ENCODE measurements around the gene TGIF1.

The TGIF1 gene

GRCh38 chr18:3447068-3447894 is 2.7 kb upstream of the TGIF1 start:
- peak overlapping the region; percentile 99 for H3K27ac Mint-ChIP-seq

GRCh38 chr18:3447895-3448837 is 1.8 kb upstream of the TGIF1 start:
- peaks cover 43% of the 10 kb centered on the region for H3K36me3 Mint-ChIP-seq (ENCODE audit: low read depth)
- intact Hi-C loops (cut with micrococcal nuclease), result loop anchor here (5.0 kb wide), 1 partner anchor 271 kb away; no protein-coding TSS in a partner anchor
- no peaks in the 10 kb centered on the region for H3K27me3 Mint-ChIP-seq
- H3K4me1 Mint-ChIP-seq (ENCODE audit: low read depth), result peaks cover 33% of the 10 kb centered on the region
- peak overlapping the region; percentile 90 for H3K4me3 Mint-ChIP-seq
- no peaks in the 10 kb centered on the region for H3K9me3 Mint-ChIP-seq
- H3K27ac Mint-ChIP-seq, result peak overlapping the region; percentile 99

More at GRCh38 chr18:3447068-3447894, 2.7 kb upstream of the TGIF1 start:
- peaks cover 42% of the 10 kb centered on the region for H3K36me3 Mint-ChIP-seq (ENCODE audit: low read depth)
- peak overlapping the region; percentile 90 for H3K4me3 Mint-ChIP-seq
- H3K9me3 Mint-ChIP-seq, result no peaks in the 10 kb centered on the region
- intact Hi-C loops (cut with micrococcal nuclease), result loop anchor here (5.0 kb wide), 1 partner anchor 270 kb away; no protein-coding TSS in a partner anchor
- H3K27me3 Mint-ChIP-seq, result no peaks in the 10 kb centered on the region
- peaks cover 24% of the 10 kb centered on the region for H3K4me1 Mint-ChIP-seq (ENCODE audit: low read depth)

GRCh38 chr18:3448838-3449511 is 997 bp upstream of the TGIF1 start:
- intact Hi-C loops (cut with micrococcal nuclease), result loop anchor here (1.0 to 5.0 kb wide), 2 partner anchors 144 to 272 kb away; no protein-coding TSS in a partner anchor
- Mint-ChIP-seq H3K4me1 (ENCODE audit: low read depth) (peaks cover 36% of the 10 kb centered on the region), H3K9me3 (no peaks in the 10 kb centered on the region), H3K27me3 (no peaks in the 10 kb centered on the region), H3K27ac (peak overlapping the region; percentile 99), H3K36me3 (ENCODE audit: low read depth) (peaks cover 43% of the 10 kb centered on the region), H3K4me3 (peak overlapping the region; percentile 90)

GRCh38 chr18:3449512-3450011 is 410 bp upstream of the TGIF1 start:
- H3K27me3 Mint-ChIP-seq, result no peaks in the 10 kb centered on the region
- H3K27ac Mint-ChIP-seq, result peak overlapping the region; percentile 99
- peak overlapping the region; percentile 90 for H3K4me3 Mint-ChIP-seq
- H3K9me3 Mint-ChIP-seq, result no peaks in the 10 kb centered on the region
- intact Hi-C loops (cut with micrococcal nuclease), result loop anchor here (1.0 to 10.0 kb wide), 4 partner anchors 144 to 425 kb away; no protein-coding TSS in a partner anchor
- peaks cover 36% of the 10 kb centered on the region for H3K4me1 Mint-ChIP-seq (ENCODE audit: low read depth)
- peaks cover 43% of the 10 kb centered on the region for H3K36me3 Mint-ChIP-seq (ENCODE audit: low read depth)

GRCh38 chr18:3450799-3451182 is 819 bp downstream of the TGIF1 start:
- intact Hi-C loops (cut with micrococcal nuclease), result loop anchor here (5.0 to 10.0 kb wide), 2 partner anchors 212 to 424 kb away; no protein-coding TSS in a partner anchor
- Mint-ChIP-seq H3K27ac (peak overlapping the region; percentile 99), H3K9me3 (no peaks in the 10 kb centered on the region), H3K4me1 (ENCODE audit: low read depth) (peaks cover 26% of the 10 kb centered on the region), H3K36me3 (ENCODE audit: low read depth) (peaks cover 45% of the 10 kb centered on the region), H3K27me3 (no peaks in the 10 kb centered on the region), H3K4me3 (peak overlapping the region; percentile 90)

- Mint-ChIP-seq H3K4me1 (ENCODE audit: low read depth) (peaks cover 20% of the 10 kb centered on the region), H3K9me3 (no peaks in the 10 kb centered on the region), H3K27ac (peak overlapping the region; percentile 99), H3K36me3 (ENCODE audit: low read depth) (peaks cover 51% of the 10 kb centered on the region), H3K4me3 (peak overlapping the region; percentile 90), H3K27me3 (no peaks in the 10 kb centered on the region)
- intact Hi-C loops (cut with micrococcal nuclease), result loop anchor here (5.0 to 10.0 kb wide), 2 partner anchors 211 to 423 kb away; no protein-coding TSS in a partner anchor
Measured at GRCh38 chr18:3451183-3451988, 1.4 kb downstream of the TGIF1 start.

GRCh38 chr18:3451989-3452749 is 2.2 kb downstream of the TGIF1 start:
- intact Hi-C loops (cut with micrococcal nuclease), result loop anchor here (5.0 to 10.0 kb wide), 2 partner anchors 210 to 423 kb away; no protein-coding TSS in a partner anchor
- H3K36me3 Mint-ChIP-seq (ENCODE audit: low read depth), result peaks cover 59% of the 10 kb centered on the region
- peaks cover 13% of the 10 kb centered on the region for H3K4me1 Mint-ChIP-seq (ENCODE audit: low read depth)
- no peaks in the 10 kb centered on the region for H3K9me3 Mint-ChIP-seq
- no peaks in the 10 kb centered on the region for H3K27me3 Mint-ChIP-seq
- peak overlapping the region; percentile 99 for H3K27ac Mint-ChIP-seq
- peak overlapping the region; percentile 90 for H3K4me3 Mint-ChIP-seq

GRCh38 chr18:3452750-3453539 is 3.0 kb downstream of the TGIF1 start:
- H3K9me3 Mint-ChIP-seq, result no peaks in the 10 kb centered on the region
- H3K27ac Mint-ChIP-seq, result peak overlapping the region; percentile 99
- H3K36me3 Mint-ChIP-seq (ENCODE audit: low read depth), result peaks cover 67% of the 10 kb centered on the region
- H3K4me1 Mint-ChIP-seq (ENCODE audit: low read depth), result peaks cover 20% of the 10 kb centered on the region
- intact Hi-C loops (cut with micrococcal nuclease), result loop anchor here (5.0 to 10.0 kb wide), 2 partner anchors 209 to 422 kb away; no protein-coding TSS in a partner anchor
- peak overlapping the region; percentile 90 for H3K4me3 Mint-ChIP-seq
- H3K27me3 Mint-ChIP-seq, result no peaks in the 10 kb centered on the region

- peaks cover 26% of the 10 kb centered on the region for H3K4me1 Mint-ChIP-seq (ENCODE audit: low read depth)
- peaks cover 68% of the 10 kb centered on the region for H3K36me3 Mint-ChIP-seq (ENCODE audit: low read depth)
- no peaks in the 10 kb centered on the region for H3K27me3 Mint-ChIP-seq
- peak overlapping the region; percentile 90 for H3K4me3 Mint-ChIP-seq
- intact Hi-C loops (cut with micrococcal nuclease), result loop anchor here (5.0 to 10.0 kb wide), 2 partner anchors 209 to 421 kb away; no protein-coding TSS in a partner anchor
- H3K27ac Mint-ChIP-seq, result peak overlapping the region; percentile 99
- H3K9me3 Mint-ChIP-seq, result no peaks in the 10 kb centered on the region
Measured at GRCh38 chr18:3453540-3454364, 3.8 kb downstream of the TGIF1 start.

GRCh38 chr18:3454365-3455089 is 4.6 kb downstream of the TGIF1 start:
- peak overlapping the region; percentile 99 for H3K27ac Mint-ChIP-seq
- H3K4me1 Mint-ChIP-seq (ENCODE audit: low read depth), result peaks cover 34% of the 10 kb centered on the region
- no peaks in the 10 kb centered on the region for H3K9me3 Mint-ChIP-seq
- H3K36me3 Mint-ChIP-seq (ENCODE audit: low read depth), result peaks cover 68% of the 10 kb centered on the region
- H3K4me3 Mint-ChIP-seq, result peak overlapping the region; percentile 90
- H3K27me3 Mint-ChIP-seq, result no peaks in the 10 kb centered on the region
- intact Hi-C loops (cut with micrococcal nuclease), result loop anchor here (5.0 to 10.0 kb wide), 2 partner anchors 208 to 420 kb away; no protein-coding TSS in a partner anchor
